Endothelial cell of umbilical vein (primary cell): ENCODE data around the gene OR2B2.

Experiments
- EZH2 ChIP-seq: IDR thresholded peaks from 2 replicates; pipeline ENCODE4 v1.6.1; 2012; ENCODE audit warnings: borderline replicate concordance, low read depth, mild to moderate bottlenecking, moderate library complexity, low read length, inconsistent platforms; ENCODE audit not compliant: severe bottlenecking
- FOS ChIP-seq: IDR thresholded peaks from 2 replicates; pipeline ENCODE4 v1.6.1; 2011; ENCODE audit warnings: mild to moderate bottlenecking, low read length, moderate library complexity, borderline replicate concordance; ENCODE audit not compliant: insufficient read depth
- JUN ChIP-seq: IDR thresholded peaks from 2 replicates; pipeline ENCODE4 v1.6.1; 2011; ENCODE audit warnings: borderline replicate concordance, low read depth; ENCODE audit not compliant: insufficient read length, insufficient read depth
- POLR2A ChIP-seq: IDR thresholded peaks from 2 replicates; pipeline ENCODE4 v1.6.1; 2012; ENCODE audit warnings: low read depth, mild to moderate bottlenecking, control low read depth, low read length
- POLR2AphosphoS5 ChIP-seq: IDR thresholded peaks from 2 replicates; pipeline ENCODE4 v1.6.1; 2012; ENCODE audit warnings: low read depth, mild to moderate bottlenecking, control low read depth, low read length, moderate library complexity; ENCODE audit not compliant: insufficient read depth
- TF ChIP-seq, protein P1 (sequence below), 2 donors: IDR thresholded peaks; 1 replicate in 1 of 2; 2 replicates in 1 of 2; pipeline ENCODE4 v1.5.1; 2011; ENCODE audit warnings: low read length in 2 of 2, mild to moderate bottlenecking in 2 of 2, moderate library complexity in 2 of 2, control low read depth in 1 of 2, inconsistent platforms in 1 of 2, low read depth in 1 of 2; ENCODE audit not compliant: insufficient read depth in 1 of 2; ENCODE audit errors: extremely low read depth in 1 of 2

DNA sequence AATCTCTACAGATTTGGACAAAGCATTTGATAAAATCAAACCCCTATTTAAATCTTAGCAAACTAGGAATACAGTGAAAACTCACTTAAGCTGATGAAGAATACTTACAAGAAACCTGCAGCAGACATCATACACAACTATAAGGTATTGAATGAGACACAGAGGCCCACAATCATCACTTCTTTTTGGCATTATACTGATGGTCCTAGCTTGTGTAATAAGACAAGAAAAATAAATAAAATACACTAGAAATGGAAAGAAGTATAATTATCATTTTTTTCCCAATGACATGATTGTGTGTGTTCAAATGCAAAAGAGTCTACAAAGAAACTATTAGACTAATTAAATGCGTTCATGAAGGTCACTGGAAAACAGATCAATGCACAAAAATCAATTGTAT, 36.0 kb upstream of the OR2B2 start:
- TF ChIP-seq POLR2A = no peak
- TF ChIP-seq, protein P1, sequence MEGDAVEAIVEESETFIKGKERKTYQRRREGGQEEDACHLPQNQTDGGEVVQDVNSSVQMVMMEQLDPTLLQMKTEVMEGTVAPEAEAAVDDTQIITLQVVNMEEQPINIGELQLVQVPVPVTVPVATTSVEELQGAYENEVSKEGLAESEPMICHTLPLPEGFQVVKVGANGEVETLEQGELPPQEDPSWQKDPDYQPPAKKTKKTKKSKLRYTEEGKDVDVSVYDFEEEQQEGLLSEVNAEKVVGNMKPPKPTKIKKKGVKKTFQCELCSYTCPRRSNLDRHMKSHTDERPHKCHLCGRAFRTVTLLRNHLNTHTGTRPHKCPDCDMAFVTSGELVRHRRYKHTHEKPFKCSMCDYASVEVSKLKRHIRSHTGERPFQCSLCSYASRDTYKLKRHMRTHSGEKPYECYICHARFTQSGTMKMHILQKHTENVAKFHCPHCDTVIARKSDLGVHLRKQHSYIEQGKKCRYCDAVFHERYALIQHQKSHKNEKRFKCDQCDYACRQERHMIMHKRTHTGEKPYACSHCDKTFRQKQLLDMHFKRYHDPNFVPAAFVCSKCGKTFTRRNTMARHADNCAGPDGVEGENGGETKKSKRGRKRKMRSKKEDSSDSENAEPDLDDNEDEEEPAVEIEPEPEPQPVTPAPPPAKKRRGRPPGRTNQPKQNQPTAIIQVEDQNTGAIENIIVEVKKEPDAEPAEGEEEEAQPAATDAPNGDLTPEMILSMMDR (IDR thresholded peaks at IDR 0.05; ENCODE audit: extremely low read depth in 1 of 2, insufficient read depth in 1 of 2, low read depth in 1 of 2, low read length in 2 of 2) = no peak
- no peak for TF ChIP-seq JUN
- no peak for TF ChIP-seq POLR2AphosphoS5
- TF ChIP-seq FOS = no peak
- TF ChIP-seq EZH2 = no peak
